OCI-LY7 (cell line): ENCODE results near the gene NOL8.

ENCODE experiments used
- EZH2phosphoT487 ChIP-seq: fragments of 200-600 bp; sonication (generic); IDR thresholded peaks from 2 replicates; pipeline ENCODE4 v1.6.1; 2018; ENCODE audit warnings: low read depth, borderline replicate concordance, mild to moderate bottlenecking, mixed run types, antibody characterized with exemption, low read length, moderate library complexity, mixed read lengths
- TF ChIP-seq, protein P1 (sequence below): fragments of 200-600 bp; sonication (generic); conservative IDR thresholded peaks from 2 replicates; pipeline ENCODE4 v1.5.1; 2014; ENCODE audit warnings: mild to moderate bottlenecking, antibody characterized with exemption, low read length, moderate library complexity, mixed read lengths

DNA sequence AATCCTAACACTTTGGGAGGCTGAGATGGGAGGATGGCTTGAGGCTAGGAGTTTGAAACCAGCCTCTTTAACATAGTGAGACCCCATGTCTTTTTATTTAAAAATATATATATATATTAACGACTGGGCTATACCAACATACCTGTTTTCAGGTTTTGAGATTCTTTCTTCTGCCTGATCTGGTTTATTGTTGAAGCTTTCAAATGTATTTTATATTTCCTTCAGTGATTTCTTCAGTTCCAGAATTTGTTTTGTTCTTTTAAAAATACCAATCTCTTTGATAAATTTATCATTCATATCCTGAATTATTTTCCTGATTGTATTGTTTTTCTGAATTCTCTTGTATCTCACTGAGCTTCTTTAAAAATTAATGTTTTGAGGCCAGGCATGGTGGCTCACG lies 48.0 kb upstream of the NOL8 start:
- TF ChIP-seq, protein P1, sequence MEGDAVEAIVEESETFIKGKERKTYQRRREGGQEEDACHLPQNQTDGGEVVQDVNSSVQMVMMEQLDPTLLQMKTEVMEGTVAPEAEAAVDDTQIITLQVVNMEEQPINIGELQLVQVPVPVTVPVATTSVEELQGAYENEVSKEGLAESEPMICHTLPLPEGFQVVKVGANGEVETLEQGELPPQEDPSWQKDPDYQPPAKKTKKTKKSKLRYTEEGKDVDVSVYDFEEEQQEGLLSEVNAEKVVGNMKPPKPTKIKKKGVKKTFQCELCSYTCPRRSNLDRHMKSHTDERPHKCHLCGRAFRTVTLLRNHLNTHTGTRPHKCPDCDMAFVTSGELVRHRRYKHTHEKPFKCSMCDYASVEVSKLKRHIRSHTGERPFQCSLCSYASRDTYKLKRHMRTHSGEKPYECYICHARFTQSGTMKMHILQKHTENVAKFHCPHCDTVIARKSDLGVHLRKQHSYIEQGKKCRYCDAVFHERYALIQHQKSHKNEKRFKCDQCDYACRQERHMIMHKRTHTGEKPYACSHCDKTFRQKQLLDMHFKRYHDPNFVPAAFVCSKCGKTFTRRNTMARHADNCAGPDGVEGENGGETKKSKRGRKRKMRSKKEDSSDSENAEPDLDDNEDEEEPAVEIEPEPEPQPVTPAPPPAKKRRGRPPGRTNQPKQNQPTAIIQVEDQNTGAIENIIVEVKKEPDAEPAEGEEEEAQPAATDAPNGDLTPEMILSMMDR = no peak
- no peak for TF ChIP-seq EZH2phosphoT487
